KMS-11 (cell line): Measurements from ENCODE around the gene WFIKKN1.

Experiments used
- H2AFZ ChIP-seq: fragments of 200-600 bp; sonication (generic); 2 replicates; pipeline ENCODE4 v1.6.1; 2016; ENCODE audit warnings: antibody characterized with exemption, mixed run types, low read depth
- H3K27ac ChIP-seq: fragments of 200-600 bp; sonication (generic); 2 replicates; pipeline ENCODE4 v1.6.1; 2016; ENCODE audit warnings: mild to moderate bottlenecking, mixed run types
- H3K27me3 ChIP-seq: fragments of 200-600 bp; sonication (generic); 2 replicates; pipeline ENCODE4 v1.6.1; 2017; ENCODE audit warnings: mild to moderate bottlenecking, low read depth, mixed run types, moderate library complexity; ENCODE audit not compliant: insufficient read depth
- H3K36me3 ChIP-seq: fragments of 200-600 bp; sonication (generic); 2 replicates; pipeline ENCODE4 v1.6.1; 2017; ENCODE audit warnings: mild to moderate bottlenecking, mixed run types; ENCODE audit not compliant: insufficient read depth
- H3K4me1 ChIP-seq: fragments of 200-600 bp; sonication (generic); 2 replicates; pipeline ENCODE4 v1.6.1; 2016; ENCODE audit warnings: mild to moderate bottlenecking, low read depth, mixed run types; ENCODE audit not compliant: poor library complexity, severe bottlenecking
- H3K4me2 ChIP-seq: fragments of 200-600 bp; sonication (generic); 2 replicates; pipeline ENCODE4 v1.7.0; 2016; ENCODE audit warnings: mild to moderate bottlenecking, mixed run types
- H3K4me3 ChIP-seq: fragments of 200-600 bp; sonication (generic); IDR thresholded peaks from 2 replicates; pipeline ENCODE4 v1.6.1; 2017; ENCODE audit warnings: low read depth, low read length, mixed read lengths; ENCODE audit not compliant: insufficient read depth
- H3K79me2 ChIP-seq: fragments of 200-600 bp; sonication (generic); 2 replicates; pipeline ENCODE4 v1.6.1; 2016; ENCODE audit warnings: low read depth, mixed run types; ENCODE audit not compliant: insufficient read depth
- H3K9ac ChIP-seq: fragments of 200-600 bp; sonication (generic); 2 replicates; pipeline ENCODE4 v1.6.1; 2016; ENCODE audit warnings: mild to moderate bottlenecking, mixed run types
- H4K20me1 ChIP-seq: fragments of 200-600 bp; sonication (generic); 2 replicates; pipeline ENCODE4 v1.6.1; 2016; ENCODE audit warnings: mild to moderate bottlenecking, mixed run types; ENCODE audit not compliant: insufficient read depth
- TF ChIP-seq, protein P1 (sequence below): fragments of 200-600 bp; sonication (generic); conservative IDR thresholded peaks from 2 replicates; pipeline ENCODE4 v1.6.1; 2017; ENCODE audit warnings: low read depth, mild to moderate bottlenecking, antibody characterized with exemption, low read length, moderate library complexity, mixed read lengths

Gene WFIKKN1

DNA sequence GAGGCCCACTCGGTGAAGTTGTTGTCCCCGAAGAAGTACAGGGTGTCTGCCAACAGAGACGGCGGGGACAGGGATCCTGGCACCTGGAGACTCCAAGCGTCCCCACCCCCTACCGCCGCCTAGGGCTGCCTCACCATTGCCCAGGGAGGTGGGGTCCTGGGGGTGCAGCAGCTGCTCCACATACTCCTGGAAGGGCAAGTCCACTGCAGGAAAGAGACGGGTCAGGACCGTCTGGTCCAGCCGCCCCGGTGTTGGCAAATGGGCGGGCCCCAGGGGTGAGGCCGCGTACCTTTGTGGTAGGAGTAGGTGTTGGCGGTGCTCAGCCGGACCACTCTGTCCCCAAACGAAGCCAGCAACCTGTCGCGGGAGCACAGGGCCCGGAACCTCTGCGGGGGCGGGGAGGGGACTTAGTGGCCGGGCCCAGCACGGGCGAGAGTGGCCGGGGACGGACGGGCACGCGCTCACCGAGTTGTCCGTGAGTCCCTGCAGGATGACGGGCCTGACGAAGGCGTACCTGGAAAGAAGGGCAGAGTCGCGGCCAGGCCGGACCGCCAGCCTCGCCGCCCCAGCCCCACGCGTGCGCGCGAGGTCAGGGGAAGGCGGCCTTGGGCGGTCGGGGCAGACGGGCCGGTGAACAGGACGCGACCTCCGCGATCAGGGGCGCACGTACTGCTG, 52.7 kb downstream of the WFIKKN1 start:
- Histone ChIP-seq H3K36me3 (no peaks in the 10 kb centered on the region; the same call in 1 of the 2 replicates), H2AFZ (no peak overlapping the region), H3K4me1 (no peaks in the 10 kb centered on the region), H3K27ac (no peak overlapping the region), H3K4me3 (no peak overlapping the region), H3K27me3 (no peaks in the 10 kb centered on the region), H3K4me2 (no peak overlapping the region), H4K20me1 (no peaks in the 10 kb centered on the region), H3K9ac (no peak overlapping the region), H3K79me2 (peaks cover 18% of the 10 kb centered on the region)
- TF ChIP-seq, protein P1, sequence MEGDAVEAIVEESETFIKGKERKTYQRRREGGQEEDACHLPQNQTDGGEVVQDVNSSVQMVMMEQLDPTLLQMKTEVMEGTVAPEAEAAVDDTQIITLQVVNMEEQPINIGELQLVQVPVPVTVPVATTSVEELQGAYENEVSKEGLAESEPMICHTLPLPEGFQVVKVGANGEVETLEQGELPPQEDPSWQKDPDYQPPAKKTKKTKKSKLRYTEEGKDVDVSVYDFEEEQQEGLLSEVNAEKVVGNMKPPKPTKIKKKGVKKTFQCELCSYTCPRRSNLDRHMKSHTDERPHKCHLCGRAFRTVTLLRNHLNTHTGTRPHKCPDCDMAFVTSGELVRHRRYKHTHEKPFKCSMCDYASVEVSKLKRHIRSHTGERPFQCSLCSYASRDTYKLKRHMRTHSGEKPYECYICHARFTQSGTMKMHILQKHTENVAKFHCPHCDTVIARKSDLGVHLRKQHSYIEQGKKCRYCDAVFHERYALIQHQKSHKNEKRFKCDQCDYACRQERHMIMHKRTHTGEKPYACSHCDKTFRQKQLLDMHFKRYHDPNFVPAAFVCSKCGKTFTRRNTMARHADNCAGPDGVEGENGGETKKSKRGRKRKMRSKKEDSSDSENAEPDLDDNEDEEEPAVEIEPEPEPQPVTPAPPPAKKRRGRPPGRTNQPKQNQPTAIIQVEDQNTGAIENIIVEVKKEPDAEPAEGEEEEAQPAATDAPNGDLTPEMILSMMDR, result no peak
